ENCODE results near the gene LENG1.

LENG1 gene

GRCh38 chr19:54189145-54189734, 29.7 kb upstream of the LENG1 start, which contains the start of gene MBOAT7:
Gene MBOAT7, minus strand, starts transcription at chr19:54189580. Its CDS starts 1,072 bp downstream, at chr19:54188508.
- Histone ChIP-seq H4K20me1 (ENCODE audit: insufficient read depth, low read length, poor library complexity, severe bottlenecking) (peaks cover 26% of the 10 kb centered on the region), H3K27me3 (ENCODE audit: insufficient read depth, low read length, poor library complexity, severe bottlenecking) (no peaks in the 10 kb centered on the region), H3K4me1 (ENCODE audit: insufficient read depth, low read length, poor library complexity, severe bottlenecking) (peaks cover 26% of the 10 kb centered on the region), H3F3A (ENCODE audit: low read depth) (no peaks in the 10 kb centered on the region), H3K4me3 (ENCODE audit: low read length, poor library complexity, severe bottlenecking) (peak within 1 kb of the TSS; percentile 89), H2AFZ (ENCODE audit: low read length) (peak within 1 kb of the TSS; percentile 80), H3K36me3 (ENCODE audit: insufficient read depth, low read length) (peaks cover 10% of the 10 kb centered on the region; the same call in 1 of the 2 replicates), H3K9ac (ENCODE audit: low read depth, low read length, poor library complexity, severe bottlenecking) (peak within 1 kb of the TSS; percentile 95), H3K4me2 (ENCODE audit: low read depth, low read length, poor library complexity, severe bottlenecking) (peak within 1 kb of the TSS; percentile 84), H3K9me3 (ENCODE audit: insufficient read depth, low read depth, low read length) (no peaks in the 10 kb centered on the region), H3K9me2 (replicated peaks; ENCODE audit: low read depth, low read length) (no peaks in the 10 kb centered on the region), H3K79me2 (ENCODE audit: insufficient read depth, low read length) (peaks cover 48% of the 10 kb centered on the region)
- TF ChIP-seq, protein P1, sequence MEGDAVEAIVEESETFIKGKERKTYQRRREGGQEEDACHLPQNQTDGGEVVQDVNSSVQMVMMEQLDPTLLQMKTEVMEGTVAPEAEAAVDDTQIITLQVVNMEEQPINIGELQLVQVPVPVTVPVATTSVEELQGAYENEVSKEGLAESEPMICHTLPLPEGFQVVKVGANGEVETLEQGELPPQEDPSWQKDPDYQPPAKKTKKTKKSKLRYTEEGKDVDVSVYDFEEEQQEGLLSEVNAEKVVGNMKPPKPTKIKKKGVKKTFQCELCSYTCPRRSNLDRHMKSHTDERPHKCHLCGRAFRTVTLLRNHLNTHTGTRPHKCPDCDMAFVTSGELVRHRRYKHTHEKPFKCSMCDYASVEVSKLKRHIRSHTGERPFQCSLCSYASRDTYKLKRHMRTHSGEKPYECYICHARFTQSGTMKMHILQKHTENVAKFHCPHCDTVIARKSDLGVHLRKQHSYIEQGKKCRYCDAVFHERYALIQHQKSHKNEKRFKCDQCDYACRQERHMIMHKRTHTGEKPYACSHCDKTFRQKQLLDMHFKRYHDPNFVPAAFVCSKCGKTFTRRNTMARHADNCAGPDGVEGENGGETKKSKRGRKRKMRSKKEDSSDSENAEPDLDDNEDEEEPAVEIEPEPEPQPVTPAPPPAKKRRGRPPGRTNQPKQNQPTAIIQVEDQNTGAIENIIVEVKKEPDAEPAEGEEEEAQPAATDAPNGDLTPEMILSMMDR (conservative IDR thresholded peaks at IDR 0.05; ENCODE audit: low read length): peak; percentile 41
- no peak for TF ChIP-seq EZH2phosphoT487 (IDR thresholded peaks at IDR 0.05; ENCODE audit: borderline replicate concordance)

GRCh38 chr19:54188215-54188871, 28.8 kb upstream of the LENG1 start:
- Histone ChIP-seq H4K20me1 (ENCODE audit: insufficient read depth, low read length, poor library complexity, severe bottlenecking) (peaks cover 26% of the 10 kb centered on the region), H2AFZ (ENCODE audit: low read length) (no peak overlapping the region)

GRCh38 chr19:54186934-54187381, 27.4 kb upstream of the LENG1 start:
- no peak overlapping the region for H2AFZ ChIP-seq (ENCODE audit: low read length)
- peak overlapping the region; percentile 84 for H3K4me2 ChIP-seq (ENCODE audit: low read depth, low read length, poor library complexity, severe bottlenecking)
- H3K9ac ChIP-seq (ENCODE audit: low read depth, low read length, poor library complexity, severe bottlenecking): peak overlapping the region; percentile 95
- peak overlapping the region; percentile 82 for H3K4me3 ChIP-seq (ENCODE audit: low read length, poor library complexity, severe bottlenecking)
- no peaks in the 10 kb centered on the region for H3K9me3 ChIP-seq (ENCODE audit: insufficient read depth, low read depth, low read length)
- no peaks in the 10 kb centered on the region for H3K9me2 ChIP-seq (replicated peaks; ENCODE audit: low read depth, low read length)
- no peaks in the 10 kb centered on the region for H3F3A ChIP-seq (ENCODE audit: low read depth)
- peaks cover 19% of the 10 kb centered on the region for H4K20me1 ChIP-seq (ENCODE audit: insufficient read depth, low read length, poor library complexity, severe bottlenecking)
- H3K36me3 ChIP-seq (ENCODE audit: insufficient read depth, low read length): peaks cover 3% of the 10 kb centered on the region; the same call in 1 of the 2 replicates
- H3K4me1 ChIP-seq (ENCODE audit: insufficient read depth, low read length, poor library complexity, severe bottlenecking): peaks cover 20% of the 10 kb centered on the region
- no peaks in the 10 kb centered on the region for H3K27me3 ChIP-seq (ENCODE audit: insufficient read depth, low read length, poor library complexity, severe bottlenecking)
- TF ChIP-seq, protein P1 (conservative IDR thresholded peaks at IDR 0.05; ENCODE audit: low read length): no peak
- TF ChIP-seq EZH2phosphoT487 (IDR thresholded peaks at IDR 0.05; ENCODE audit: borderline replicate concordance): no peak
- H3K79me2 ChIP-seq (ENCODE audit: insufficient read depth, low read length): peaks cover 32% of the 10 kb centered on the region

More at GRCh38 chr19:54188215-54188871, 28.8 kb upstream of the LENG1 start:
- Histone ChIP-seq H3K27me3 (ENCODE audit: insufficient read depth, low read length, poor library complexity, severe bottlenecking) (no peaks in the 10 kb centered on the region), H3K9me3 (ENCODE audit: insufficient read depth, low read depth, low read length) (no peaks in the 10 kb centered on the region), H3F3A (ENCODE audit: low read depth) (no peaks in the 10 kb centered on the region), H3K4me1 (ENCODE audit: insufficient read depth, low read length, poor library complexity, severe bottlenecking) (peaks cover 26% of the 10 kb centered on the region), H3K9me2 (replicated peaks; ENCODE audit: low read depth, low read length) (no peaks in the 10 kb centered on the region), H3K4me3 (ENCODE audit: low read length, poor library complexity, severe bottlenecking) (peak overlapping the region; percentile 82), H3K36me3 (ENCODE audit: insufficient read depth, low read length) (peaks cover 5% of the 10 kb centered on the region; the same call in 1 of the 2 replicates), H3K79me2 (ENCODE audit: insufficient read depth, low read length) (peaks cover 46% of the 10 kb centered on the region), H3K4me2 (ENCODE audit: low read depth, low read length, poor library complexity, severe bottlenecking) (peak overlapping the region; percentile 84), H3K9ac (ENCODE audit: low read depth, low read length, poor library complexity, severe bottlenecking) (peak overlapping the region; percentile 95)
- no peak for TF ChIP-seq EZH2phosphoT487 (IDR thresholded peaks at IDR 0.05; ENCODE audit: borderline replicate concordance)
- TF ChIP-seq, protein P1 (conservative IDR thresholded peaks at IDR 0.05; ENCODE audit: low read length): no peak
